Kidney epithelial cell (primary cell): ENCODE measurements around the gene FGF10. TPM values are rescaled to one million over a fixed set of nuclear protein-coding genes. Genes with fewer than 3 reads are reported as not detected.

Experiments used
- DNase-seq: peaks from one replicate; pipeline ENCODE4 v3.0.0-alpha.2; 2010; ENCODE audit warnings: low read depth
- H3K27me3 ChIP-seq: 2 replicates; pipeline ENCODE4 v1.6.0; 2011; ENCODE audit warnings: low read length; ENCODE audit not compliant: control insufficient read depth, insufficient read depth
- H3K36me3 ChIP-seq: 2 replicates; pipeline ENCODE4 v1.5.1; 2011; ENCODE audit warnings: low read length; ENCODE audit not compliant: control insufficient read depth, insufficient read depth
- H3K4me3 ChIP-seq: 2 replicates; pipeline ENCODE4 v1.5.1; 2011; ENCODE audit warnings: low read depth, mild to moderate bottlenecking, control low read depth, low read length
- CTCF ChIP-seq: IDR thresholded peaks from 2 replicates; pipeline ENCODE4 v1.5.1; 2011; ENCODE audit warnings: mild to moderate bottlenecking, moderate library complexity, low read length, control low read depth, inconsistent platforms; ENCODE audit not compliant: insufficient read depth, poor library complexity, severe bottlenecking
- total RNA-seq: library from RNA; depleted of rRNA; stranded (reverse); fragments of >200 nt; gene quantifications from 2 replicates; pipeline ENCODE4 v1.2.3, GENCODE V29; 2015

FGF10 gene
- total RNA-seq, 1 donor from 2014 or later: 0.08 TPM

- no peak for DNase-seq
- no peak for TF ChIP-seq CTCF
Measured at GRCh38 chr5:44367203-44367602, 22.0 kb downstream of the FGF10 start.

GRCh38 chr5:44365345-44365744 is 23.9 kb downstream of the FGF10 start:
- Histone ChIP-seq H3K4me3 (no peak overlapping the region), H3K36me3 (no peaks in the 10 kb centered on the region), H3K27me3 (no peaks in the 10 kb centered on the region)
- TF ChIP-seq CTCF: no peak
- DNase-seq: peak; percentile 55

More at GRCh38 chr5:44367203-44367602, 22.0 kb downstream of the FGF10 start:
- Histone ChIP-seq H3K4me3 (no peak overlapping the region), H3K36me3 (no peaks in the 10 kb centered on the region), H3K27me3 (no peaks in the 10 kb centered on the region)

- Histone ChIP-seq H3K4me3 (no peak overlapping the region), H3K27me3 (no peaks in the 10 kb centered on the region), H3K36me3 (no peaks in the 10 kb centered on the region)
- TF ChIP-seq CTCF: no peak
- no peak for DNase-seq
Measured at GRCh38 chr5:44364097-44364496, 25.1 kb downstream of the FGF10 start.

GRCh38 chr5:44361342-44362001 is 27.7 kb downstream of the FGF10 start:
- TF ChIP-seq CTCF: no peak
- no peaks in the 10 kb centered on the region for H3K36me3 ChIP-seq

GRCh38 chr5:44360919-44361318 is 28.3 kb downstream of the FGF10 start:
- Histone ChIP-seq H3K27me3 (no peaks in the 10 kb centered on the region), H3K4me3 (no peak overlapping the region), H3K36me3 (no peaks in the 10 kb centered on the region)
- DNase-seq: no peak
- TF ChIP-seq CTCF: no peak

More at GRCh38 chr5:44361342-44362001, 27.7 kb downstream of the FGF10 start:
- no peak overlapping the region for H3K4me3 ChIP-seq
- no peaks in the 10 kb centered on the region for H3K27me3 ChIP-seq
- no peak for DNase-seq

- Histone ChIP-seq H3K4me3 (no peak overlapping the region), H3K36me3 (no peaks in the 10 kb centered on the region), H3K27me3 (no peaks in the 10 kb centered on the region)
- no peak for DNase-seq
- no peak for TF ChIP-seq CTCF
Measured at GRCh38 chr5:44358421-44358820, 30.8 kb downstream of the FGF10 start.
